WERI-Rb-1 (cell line): ENCODE data around the gene GTF2A1L.

ENCODE experiments used
- DNase-seq: peaks from one replicate; pipeline ENCODE4 v3.0.0-alpha.2; 2020
- H3K27ac ChIP-seq: fragments of 250-450 bp; sonication (Bioruptor Pico); 2 replicates; pipeline ENCODE4 v1.5.1; 2020; ENCODE audit warnings: mild to moderate bottlenecking, moderate library complexity
- H3K27me3 ChIP-seq: fragments of 250-450 bp; sonication (Bioruptor Pico); 2 replicates; pipeline ENCODE4 v1.5.1; 2021; ENCODE audit warnings: mild to moderate bottlenecking, low read depth, moderate library complexity; ENCODE audit not compliant: insufficient read depth, severe bottlenecking
- H3K36me3 ChIP-seq: fragments of 250-450 bp; sonication (Bioruptor Pico); 2 replicates; pipeline ENCODE4 v1.5.1; 2020; ENCODE audit warnings: mild to moderate bottlenecking, moderate library complexity
- H3K4me3 ChIP-seq: 2 replicates; pipeline ENCODE4 v1.5.1; 2011; ENCODE audit warnings: low read depth, mild to moderate bottlenecking, control low read depth, low read length
- H3K9me3 ChIP-seq: fragments of 250-450 bp; sonication (Bioruptor Pico); 2 replicates; pipeline ENCODE4 v1.5.1; 2021; ENCODE audit warnings: mild to moderate bottlenecking, moderate library complexity; ENCODE audit not compliant: severe bottlenecking
- TF ChIP-seq, protein P1 (sequence below): IDR thresholded peaks from 2 replicates; pipeline ENCODE4 v1.5.1; 2011; ENCODE audit warnings: low read depth, mild to moderate bottlenecking, control low read depth, inconsistent platforms, low read length

GTF2A1L gene

DNA sequence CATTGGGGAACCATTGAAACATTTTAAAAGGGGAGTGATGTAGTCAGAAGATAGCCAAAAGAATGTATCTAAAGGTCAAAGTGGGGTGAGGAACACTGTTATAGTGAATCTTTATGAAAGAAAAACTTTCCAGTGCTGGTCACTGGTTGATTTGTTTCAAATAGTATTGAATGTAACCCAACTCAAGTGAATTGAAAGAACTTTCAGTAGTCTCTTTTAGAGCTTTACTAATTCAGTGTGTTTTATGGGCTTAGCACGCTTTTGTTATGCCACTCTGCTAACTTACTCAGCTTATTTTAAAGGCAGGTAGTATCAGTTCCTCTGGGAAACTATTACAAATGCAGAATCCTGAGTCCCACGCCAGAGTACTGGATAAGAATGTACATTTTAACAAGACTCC lies 57.3 kb downstream of the GTF2A1L start:
- Histone ChIP-seq H3K27me3 (no peaks in the 10 kb centered on the region), H3K4me3 (no peak overlapping the region), H3K27ac (no peak overlapping the region), H3K9me3 (peaks cover 4% of the 10 kb centered on the region), H3K36me3 (no peaks in the 10 kb centered on the region)
- DNase-seq, result no peak
- TF ChIP-seq, protein P1, sequence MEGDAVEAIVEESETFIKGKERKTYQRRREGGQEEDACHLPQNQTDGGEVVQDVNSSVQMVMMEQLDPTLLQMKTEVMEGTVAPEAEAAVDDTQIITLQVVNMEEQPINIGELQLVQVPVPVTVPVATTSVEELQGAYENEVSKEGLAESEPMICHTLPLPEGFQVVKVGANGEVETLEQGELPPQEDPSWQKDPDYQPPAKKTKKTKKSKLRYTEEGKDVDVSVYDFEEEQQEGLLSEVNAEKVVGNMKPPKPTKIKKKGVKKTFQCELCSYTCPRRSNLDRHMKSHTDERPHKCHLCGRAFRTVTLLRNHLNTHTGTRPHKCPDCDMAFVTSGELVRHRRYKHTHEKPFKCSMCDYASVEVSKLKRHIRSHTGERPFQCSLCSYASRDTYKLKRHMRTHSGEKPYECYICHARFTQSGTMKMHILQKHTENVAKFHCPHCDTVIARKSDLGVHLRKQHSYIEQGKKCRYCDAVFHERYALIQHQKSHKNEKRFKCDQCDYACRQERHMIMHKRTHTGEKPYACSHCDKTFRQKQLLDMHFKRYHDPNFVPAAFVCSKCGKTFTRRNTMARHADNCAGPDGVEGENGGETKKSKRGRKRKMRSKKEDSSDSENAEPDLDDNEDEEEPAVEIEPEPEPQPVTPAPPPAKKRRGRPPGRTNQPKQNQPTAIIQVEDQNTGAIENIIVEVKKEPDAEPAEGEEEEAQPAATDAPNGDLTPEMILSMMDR, result no peak

DNA sequence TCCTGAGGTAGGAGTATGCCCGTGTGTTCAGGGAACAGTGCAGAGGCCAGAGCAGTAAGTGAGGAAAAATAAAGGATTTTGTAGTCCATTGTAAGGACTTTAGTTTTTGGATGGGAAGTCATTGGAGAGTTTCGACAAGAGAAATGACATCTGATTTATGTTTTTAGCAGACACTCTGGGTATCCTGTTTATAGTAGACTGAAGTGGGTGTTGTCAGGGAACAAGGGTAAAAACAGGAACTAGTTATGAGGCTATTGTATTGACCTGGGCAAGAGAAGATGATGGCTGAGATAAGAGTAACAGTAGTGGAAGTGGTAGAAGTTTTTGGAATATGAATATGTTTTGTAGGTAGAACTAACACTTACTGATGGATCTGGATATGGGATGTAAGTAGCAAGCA lies 59.8 kb downstream of the GTF2A1L start:
- no peak for DNase-seq
- H3K27ac ChIP-seq, result no peak overlapping the region
- H3K4me3 ChIP-seq, result no peak overlapping the region
- TF ChIP-seq, protein P1, result no peak
- H3K36me3 ChIP-seq, result no peaks in the 10 kb centered on the region
- H3K9me3 ChIP-seq, result peaks cover 4% of the 10 kb centered on the region
- no peaks in the 10 kb centered on the region for H3K27me3 ChIP-seq

DNA sequence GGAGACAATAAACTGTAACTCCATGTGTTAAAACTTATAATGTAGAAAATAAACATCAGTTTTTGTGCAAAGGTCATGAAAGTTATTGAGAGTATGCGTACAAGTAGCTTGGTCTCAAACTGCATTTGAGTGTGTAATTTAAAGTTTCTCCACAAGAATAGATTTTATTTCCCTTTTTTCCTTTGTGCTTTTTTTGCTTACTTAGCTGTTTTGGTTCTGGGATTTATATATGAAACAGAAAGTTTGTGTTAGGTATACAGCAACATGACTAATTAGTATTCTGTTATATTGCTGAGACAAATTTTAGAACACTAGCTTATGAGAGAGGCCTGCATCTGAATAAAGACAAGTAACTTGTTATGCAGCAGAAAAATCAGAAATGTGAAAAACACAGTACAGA lies 67.5 kb downstream of the GTF2A1L start:
- Histone ChIP-seq H3K27ac (no peak overlapping the region), H3K9me3 (no peaks in the 10 kb centered on the region), H3K36me3 (no peaks in the 10 kb centered on the region), H3K27me3 (no peaks in the 10 kb centered on the region), H3K4me3 (no peak overlapping the region)
- TF ChIP-seq, protein P1, result no peak
- DNase-seq, result no peak

DNA sequence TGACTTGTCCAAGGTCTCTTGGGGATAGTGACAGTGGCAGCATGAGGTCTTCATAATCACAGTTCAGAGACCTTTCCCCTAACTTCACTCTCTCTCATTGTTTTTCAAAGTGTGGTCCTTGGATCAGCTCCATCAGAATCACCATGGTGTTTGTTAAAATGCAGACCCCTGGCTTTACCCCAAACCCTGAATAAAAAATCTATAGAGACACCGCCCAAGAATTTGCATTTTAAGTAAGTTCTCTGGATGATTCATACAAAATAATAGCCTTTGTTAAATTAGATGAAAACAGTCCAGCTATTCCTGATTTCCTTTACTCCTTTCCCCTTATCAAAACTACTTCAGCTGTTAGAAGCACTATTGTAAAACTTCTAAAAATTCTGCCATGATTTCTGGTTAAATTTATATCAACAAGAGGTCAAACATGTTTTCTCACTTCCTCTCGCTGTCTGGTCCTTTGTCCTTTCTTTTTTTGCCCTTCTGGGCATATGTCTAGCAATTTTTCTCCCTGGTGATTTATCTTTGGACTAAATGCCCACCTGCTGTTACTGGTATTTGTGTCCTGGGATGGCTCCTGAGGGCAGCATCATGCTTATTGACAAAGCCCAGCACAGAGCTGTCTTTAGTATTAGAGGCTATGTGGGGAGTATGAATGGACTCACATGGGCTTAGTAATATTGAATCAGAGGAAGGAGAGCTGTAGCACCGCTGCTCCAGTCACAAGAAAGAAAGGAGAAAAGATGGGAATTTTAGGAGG lies 74.5 kb downstream of the GTF2A1L start:
- Histone ChIP-seq H3K36me3 (no peaks in the 10 kb centered on the region), H3K27me3 (no peaks in the 10 kb centered on the region), H3K4me3 (no peak overlapping the region), H3K9me3 (no peaks in the 10 kb centered on the region), H3K27ac (no peak overlapping the region)
- TF ChIP-seq, protein P1, result no peak
- DNase-seq, result peak; percentile 56

DNA sequence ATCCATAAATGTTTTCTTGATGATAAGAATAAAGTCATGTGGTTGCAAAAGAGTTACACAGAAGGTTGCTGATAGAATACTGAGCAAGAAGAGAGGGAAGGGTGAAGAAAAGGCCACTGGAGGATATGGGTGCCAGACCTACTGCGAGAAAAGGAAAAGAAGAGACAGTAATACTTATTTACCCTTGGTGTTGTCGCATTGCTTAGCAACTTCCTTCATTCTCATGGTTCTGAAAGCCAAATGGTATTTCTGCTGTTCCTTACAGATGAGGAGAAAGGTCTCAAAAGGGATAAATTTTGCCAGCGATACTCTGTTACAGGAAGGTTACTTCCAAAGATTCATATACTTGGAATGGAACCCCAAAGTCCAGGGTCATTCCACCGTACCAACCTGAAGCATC lies 75.4 kb downstream of the GTF2A1L start:
- Histone ChIP-seq H3K4me3 (no peak overlapping the region), H3K36me3 (no peaks in the 10 kb centered on the region), H3K27me3 (no peaks in the 10 kb centered on the region), H3K9me3 (no peaks in the 10 kb centered on the region), H3K27ac (no peak overlapping the region)
- TF ChIP-seq, protein P1, result no peak
- no peak for DNase-seq

DNA sequence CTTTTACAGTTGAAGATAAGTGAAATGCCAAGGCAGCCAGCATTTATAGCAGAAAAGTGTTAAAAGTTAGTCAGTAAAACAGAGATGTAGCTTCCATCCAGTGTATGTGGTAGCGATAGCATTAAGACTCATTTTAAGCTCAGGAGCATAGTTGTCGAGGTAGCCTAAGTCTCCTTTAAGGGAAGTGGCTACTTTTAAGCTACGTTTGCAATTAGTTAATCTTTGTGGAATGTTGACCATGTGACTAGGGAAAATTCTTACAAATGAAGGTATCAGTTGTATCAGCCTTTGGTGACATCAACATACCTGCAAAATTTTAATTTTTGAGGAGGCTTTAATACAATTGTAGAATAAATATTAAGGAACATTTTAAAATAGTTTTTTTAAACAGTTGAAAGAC lies 76.0 kb downstream of the GTF2A1L start:
- no peaks in the 10 kb centered on the region for H3K27me3 ChIP-seq
- H3K36me3 ChIP-seq, result no peaks in the 10 kb centered on the region
- H3K4me3 ChIP-seq, result no peak overlapping the region
- H3K9me3 ChIP-seq, result no peaks in the 10 kb centered on the region
- H3K27ac ChIP-seq, result no peak overlapping the region
- TF ChIP-seq, protein P1, result no peak
- DNase-seq, result no peak
